Measurements from ENCODE around the gene PDE1C.

DNA sequence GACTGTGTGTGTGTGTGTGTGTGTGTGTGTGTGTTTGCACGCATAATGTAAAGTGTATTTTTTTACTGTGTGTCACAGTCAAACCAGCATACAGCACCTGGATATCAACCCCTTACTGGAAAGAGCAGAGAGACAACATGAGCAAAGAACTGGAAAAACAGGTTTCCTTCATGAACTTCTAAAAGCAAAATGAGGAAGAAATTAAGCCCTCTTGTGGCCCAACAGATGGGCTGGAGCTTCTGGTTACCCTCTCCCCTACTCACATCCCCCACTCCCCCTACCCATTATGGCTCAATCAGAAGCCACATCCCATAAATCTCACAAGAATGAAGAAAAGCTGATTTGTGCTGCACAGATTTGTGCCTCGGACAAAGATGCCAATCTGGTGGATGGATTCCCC, 36.2 kb downstream of the PDE1C start:
- TF ChIP-seq, protein P1, sequence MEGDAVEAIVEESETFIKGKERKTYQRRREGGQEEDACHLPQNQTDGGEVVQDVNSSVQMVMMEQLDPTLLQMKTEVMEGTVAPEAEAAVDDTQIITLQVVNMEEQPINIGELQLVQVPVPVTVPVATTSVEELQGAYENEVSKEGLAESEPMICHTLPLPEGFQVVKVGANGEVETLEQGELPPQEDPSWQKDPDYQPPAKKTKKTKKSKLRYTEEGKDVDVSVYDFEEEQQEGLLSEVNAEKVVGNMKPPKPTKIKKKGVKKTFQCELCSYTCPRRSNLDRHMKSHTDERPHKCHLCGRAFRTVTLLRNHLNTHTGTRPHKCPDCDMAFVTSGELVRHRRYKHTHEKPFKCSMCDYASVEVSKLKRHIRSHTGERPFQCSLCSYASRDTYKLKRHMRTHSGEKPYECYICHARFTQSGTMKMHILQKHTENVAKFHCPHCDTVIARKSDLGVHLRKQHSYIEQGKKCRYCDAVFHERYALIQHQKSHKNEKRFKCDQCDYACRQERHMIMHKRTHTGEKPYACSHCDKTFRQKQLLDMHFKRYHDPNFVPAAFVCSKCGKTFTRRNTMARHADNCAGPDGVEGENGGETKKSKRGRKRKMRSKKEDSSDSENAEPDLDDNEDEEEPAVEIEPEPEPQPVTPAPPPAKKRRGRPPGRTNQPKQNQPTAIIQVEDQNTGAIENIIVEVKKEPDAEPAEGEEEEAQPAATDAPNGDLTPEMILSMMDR (IDR thresholded peaks at IDR 0.05) = no peak
- no peak for TF ChIP-seq POLR2A (IDR thresholded peaks at IDR 0.05)
